Activated CD4-positive, alpha-beta T cell treated with anti-CD3 and anti-CD28 coated beads for 48 hours (primary cell): Measurements from ENCODE around the gene RYR3.

Experiments used
- DNase-seq: peaks from one replicate; pipeline ENCODE4 v3.0.0-alpha.2; 2020

Gene RYR3

DNA sequence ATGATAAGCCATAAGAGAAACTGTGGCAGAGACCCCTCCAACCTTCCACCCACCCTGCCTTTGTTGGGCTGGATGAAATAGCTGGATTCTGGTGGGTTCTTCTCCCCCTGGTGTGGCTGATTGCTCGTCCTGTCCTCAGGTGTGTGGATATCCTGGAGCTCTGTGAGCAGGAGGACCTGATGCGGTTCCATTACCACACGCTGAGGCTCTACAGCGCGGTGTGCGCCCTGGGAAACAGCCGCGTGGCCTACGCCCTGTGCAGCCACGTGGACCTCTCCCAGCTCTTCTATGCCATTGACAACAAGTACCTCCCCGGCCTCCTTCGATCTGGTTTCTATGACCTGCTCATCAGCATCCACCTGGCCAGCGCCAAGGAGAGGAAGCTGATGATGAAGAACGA is 351.2 kb downstream of the RYR3 start:
- DNase-seq = no peak

DNA sequence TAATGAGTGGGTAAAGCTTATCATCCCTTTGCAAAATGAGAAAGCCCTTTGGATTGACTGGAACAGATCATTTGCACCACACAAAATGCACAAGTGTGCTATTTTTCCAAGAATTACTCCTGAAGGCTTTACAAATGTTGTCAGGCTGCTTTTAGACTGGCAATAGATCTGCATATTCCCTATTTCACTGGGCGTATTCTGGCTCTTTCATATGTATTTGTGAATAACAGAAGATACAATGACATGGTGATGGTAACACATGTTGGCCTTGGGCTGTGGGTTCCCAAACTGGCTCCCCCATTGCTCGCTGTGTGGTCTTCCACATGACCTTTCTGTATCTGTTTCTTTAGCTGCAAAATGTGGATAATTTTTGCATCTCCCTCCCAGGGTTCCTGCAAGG is 354.2 kb downstream of the RYR3 start:
- DNase-seq = no peak

DNA sequence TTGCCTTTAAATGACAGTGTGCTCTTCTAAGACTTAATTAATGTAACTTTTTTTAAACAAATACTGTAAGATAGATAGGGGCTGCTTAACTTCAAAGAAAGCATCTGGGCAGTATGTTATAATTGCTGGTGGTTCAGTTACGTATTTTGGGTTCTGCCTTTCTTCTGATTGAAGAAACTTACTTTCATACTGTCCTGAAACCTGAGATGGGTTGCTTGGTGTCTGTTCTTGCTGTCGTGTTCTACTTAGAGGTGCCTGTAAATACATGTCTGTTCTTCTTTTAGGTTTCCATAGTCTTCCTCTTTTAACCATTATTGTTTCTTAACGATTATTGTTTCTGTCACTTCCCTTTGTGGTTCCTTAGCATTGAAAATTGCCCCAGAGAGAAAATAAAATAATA is 359.8 kb downstream of the RYR3 start:
- DNase-seq = no peak

DNA sequence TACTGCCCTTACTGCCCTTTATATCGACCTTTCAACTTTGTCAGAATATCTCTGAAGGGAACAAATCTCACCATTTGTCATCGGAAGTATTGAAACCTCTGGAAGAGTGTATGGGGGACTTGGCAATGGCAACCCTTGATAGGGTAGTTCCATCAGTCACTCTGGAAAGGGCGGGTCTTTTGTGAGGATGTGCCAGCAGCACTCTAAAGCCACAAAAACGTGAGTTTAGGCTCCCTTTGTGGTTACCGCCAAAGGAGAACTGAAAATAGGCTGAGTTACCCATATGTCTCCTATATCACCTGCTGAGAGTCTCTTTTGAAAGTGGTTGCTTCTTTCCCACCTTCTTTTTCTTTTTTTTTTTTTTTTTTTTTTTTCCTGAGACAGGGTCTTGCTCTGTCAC is 360.7 kb downstream of the RYR3 start:
- no peak for DNase-seq

DNA sequence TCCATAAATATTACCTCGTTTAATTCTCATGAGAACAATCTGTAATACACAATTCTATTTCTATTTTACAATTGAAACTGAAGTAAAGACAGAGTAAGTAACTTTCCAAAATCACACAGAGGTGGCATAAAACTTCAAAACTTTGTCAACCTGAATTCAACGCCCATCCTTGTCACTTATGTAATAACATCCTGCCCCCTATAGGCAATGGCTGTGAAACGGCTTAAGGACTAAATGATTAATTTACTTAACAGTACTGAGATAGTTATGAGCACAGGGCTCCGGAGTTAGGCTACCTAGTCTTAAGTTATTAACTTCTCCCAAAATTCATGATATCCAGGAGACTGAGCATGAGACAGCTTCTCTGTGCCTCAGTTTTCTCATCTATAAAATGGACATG is 364.5 kb downstream of the RYR3 start:
- DNase-seq = no peak

DNA sequence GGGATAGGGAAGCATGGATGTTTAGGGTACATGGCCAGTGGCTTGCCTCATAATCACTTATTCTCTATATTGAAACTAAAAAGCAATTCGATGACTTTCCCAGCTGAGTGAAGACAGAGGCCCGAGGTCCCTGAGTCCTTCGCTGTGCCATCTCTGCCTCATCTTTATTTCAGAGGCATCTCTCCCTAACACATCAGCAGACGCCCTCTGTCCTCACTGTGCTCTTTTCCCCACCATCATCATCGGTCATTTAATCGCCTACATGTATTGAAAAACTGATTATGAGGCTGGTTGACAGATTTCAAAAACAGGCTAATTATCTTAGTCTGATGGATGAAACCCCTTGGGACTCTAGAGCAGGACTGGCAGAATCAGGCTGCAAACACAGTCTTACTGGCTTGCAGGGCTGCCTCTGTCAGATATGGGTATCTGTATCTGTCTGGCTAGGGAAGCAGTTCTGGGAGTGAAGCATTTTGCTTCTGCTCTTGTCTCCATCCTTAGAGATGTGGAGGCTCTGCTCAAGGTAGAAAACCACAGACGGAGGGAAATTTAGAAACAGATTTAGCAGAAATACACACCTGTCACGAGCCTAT is 366.6 kb downstream of the RYR3 start:
- no peak for DNase-seq

DNA sequence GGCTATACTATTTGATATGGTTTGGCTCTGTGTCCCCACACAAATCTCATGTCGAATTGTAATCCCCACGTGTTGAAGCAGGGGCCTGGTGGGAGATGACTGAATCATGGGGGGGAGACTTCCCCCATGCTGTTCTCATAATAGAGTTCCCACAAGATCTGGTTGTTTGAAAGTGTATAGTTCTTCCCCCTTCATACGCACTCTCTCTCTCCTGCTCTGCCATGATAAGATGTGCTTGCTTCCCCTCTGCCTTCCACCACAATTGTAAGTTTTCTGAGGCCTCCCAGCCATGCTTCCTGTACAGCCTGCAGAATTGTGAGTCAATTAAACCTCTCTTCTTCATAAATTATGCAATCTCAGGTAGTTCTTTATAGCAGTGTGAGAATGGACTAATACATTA is 367.4 kb downstream of the RYR3 start:
- DNase-seq = no peak

DNA sequence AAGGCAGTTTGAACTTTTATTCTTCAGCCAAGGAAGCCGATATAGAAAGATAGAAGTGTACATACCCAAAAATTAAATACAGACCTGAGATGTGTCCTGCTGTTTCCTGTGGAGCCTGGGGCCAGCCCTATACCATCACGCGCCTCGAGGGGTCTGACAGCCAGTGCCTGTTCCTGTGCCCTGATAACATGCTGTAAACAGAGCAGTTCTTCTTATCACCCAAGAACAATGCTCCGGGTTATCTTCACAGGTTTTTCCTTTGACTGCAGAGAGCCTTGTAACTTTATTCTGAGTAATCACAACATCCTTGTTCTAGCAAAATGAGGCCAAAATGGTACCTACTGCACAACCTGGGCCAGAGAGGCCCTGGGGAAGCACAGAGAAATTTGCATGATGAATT is 367.8 kb downstream of the RYR3 start:
- no peak for DNase-seq

DNA sequence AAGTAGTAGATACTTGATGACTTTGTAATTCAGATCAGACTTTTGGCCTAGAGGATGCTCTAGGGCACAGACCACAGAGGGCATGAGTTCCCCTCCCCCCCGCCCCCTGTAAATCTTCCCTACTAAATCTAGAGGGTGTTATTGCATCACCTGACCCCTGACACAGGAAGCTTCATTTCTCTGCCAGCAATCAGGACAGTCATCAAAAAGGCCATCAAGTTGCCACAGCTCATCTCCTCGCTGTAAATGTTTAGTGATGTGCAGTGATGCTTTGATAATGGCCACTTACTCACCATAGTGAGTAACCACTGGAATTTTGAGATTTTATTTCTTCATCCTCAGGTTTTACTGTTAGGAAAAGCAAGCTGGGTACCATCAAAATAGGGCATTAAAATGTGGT is 368.3 kb downstream of the RYR3 start:
- no peak for DNase-seq

DNA sequence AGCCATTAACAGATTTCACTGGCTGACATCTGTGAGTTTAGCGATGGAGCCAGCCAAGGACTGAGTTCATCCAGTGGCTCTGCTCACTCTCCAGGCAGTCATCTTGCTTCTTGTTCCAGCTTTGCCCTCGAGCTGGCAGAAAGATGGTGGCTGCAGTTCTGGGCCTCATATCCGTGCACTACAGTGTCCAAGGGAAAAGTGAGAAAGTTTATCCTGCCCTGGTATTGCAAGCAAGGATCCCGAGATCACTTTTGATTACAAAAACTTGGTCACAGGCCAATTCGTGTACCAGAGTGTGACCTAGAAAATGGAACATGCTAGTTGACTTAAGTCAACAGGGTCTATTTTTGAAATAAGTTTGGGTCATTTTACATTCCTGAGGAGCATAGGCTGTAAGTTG is 369.6 kb downstream of the RYR3 start:
- no peak for DNase-seq

DNA sequence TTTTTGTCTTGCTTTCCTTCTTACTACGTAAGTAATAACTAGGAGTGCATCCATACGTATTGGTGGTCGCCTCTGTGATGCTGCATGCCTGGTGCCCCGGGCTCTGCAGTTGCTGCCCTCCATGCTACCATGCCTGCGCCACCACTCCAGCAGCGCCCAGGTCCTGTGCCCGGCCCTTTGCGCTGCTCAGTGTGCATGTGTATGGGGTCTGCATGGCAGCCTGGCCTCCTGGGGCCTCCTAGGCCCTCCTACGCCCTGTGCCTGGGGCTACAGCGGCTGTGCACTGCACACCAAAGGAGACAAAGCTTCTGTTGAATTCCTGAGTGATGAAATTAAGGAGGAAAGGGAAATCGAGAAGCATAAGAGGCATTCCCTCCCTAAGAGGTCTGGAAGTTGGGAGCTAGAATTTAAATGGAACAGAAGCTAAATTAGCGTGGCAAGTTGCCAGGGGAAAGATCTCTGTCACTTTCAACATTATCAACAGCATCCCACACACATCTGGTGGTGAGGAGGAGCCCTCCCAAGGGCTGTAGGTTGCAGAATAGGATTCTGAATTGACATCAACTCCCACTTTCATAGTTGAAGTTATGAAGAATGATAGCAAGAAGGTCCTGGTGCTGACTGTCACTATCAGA is 382.5 kb downstream of the RYR3 start:
- no peak for DNase-seq

DNA sequence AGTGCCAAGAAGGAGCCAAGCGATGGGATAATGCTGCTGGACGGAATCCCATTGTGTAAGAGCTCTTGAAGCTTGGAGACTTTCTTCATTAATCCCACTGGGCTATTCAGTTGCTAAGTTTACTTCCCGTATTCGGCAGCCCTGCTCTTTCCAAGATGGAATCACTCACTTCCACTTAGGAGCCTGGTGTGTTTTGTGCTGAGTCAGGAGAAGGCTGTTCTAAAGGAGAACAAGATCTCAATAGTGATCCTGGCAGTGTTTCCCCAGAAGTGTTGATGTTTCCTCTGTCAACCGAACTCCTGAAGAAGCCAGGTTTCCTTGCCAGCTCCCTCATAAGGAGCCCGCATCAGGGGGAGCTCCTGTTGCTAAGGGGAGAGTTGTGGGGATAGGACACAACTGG is 387.4 kb downstream of the RYR3 start:
- DNase-seq = no peak

DNA sequence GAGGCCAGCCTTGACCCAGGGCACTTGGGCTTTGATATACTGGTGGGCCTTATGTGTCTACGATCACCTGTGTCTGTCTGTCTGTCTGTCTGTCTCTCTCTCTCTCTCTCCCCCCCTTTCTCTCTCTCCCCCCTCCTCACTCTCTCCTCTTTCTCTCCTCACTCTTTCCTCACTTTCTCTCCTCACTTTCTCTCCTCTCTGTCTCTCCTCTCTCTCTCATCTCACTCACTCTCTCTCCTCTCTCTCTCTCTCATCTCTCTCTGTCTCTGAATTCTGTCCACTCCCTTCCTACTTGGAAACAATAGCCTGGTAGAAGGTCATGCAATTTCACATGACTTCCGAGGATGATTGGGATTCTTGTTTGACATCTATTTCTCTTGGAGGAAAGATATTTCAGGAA is 388.4 kb downstream of the RYR3 start:
- DNase-seq = no peak

DNA sequence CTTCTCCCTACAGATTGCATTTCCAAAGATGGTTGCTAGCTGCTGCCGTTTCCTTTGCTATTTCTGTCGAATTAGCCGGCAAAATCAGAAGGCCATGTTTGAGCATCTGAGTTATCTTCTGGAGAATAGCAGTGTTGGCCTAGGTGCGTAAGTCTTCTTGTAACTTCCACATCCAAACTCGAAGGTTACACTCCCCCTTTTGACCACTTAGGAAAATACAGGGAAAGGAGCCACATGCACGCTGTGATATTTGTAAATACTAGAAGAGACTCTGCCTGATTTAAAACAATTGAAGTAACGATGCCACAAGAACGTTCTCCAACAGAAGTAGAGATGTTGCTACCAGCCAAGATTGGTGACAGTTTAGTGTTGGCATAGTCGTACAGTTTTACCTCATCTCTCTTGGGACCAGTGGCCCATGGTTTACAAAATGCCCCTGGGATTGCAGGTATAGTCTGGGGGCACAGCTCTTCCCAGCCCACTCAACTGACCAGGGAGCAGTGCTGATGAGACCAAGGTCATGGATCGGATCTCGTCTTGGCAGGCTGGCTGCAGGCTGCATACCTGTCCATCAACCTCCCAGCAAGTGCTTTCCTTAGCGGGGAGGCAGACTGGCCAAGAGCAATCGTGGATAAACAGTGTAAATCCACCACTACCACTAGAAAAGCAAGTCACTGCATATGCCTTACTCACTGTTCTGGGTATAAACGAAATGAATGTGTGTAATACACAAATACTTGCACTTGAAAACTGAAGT is 389.1 kb downstream of the RYR3 start:
- DNase-seq = no peak

DNA sequence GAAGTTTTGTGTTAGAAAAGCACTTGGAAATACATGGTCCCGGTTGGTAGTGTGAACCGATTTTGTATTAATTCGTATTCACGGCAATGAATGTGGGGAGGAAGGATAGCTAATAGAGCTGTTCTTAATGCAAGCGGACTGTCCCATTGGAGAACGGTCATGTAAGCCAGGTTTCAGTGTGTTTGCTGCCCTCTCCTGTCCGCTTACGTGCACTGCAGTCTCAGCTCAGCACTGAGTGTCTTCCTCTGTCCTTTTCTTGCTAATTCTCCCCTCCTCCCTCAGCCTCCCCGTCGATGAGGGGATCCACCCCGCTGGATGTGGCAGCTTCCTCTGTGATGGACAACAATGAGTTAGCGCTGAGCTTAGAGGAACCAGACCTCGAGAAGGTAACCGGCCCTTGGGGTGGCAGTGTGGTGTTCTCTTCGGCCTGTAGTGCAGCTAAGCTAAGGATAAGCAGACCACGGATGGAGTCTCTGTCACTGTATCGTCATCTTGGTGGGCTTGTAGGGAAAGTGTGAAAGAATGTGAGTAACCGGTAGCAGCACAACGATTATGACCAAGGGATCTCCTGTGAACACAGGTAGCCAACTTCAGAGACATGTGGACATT is 390.0 kb downstream of the RYR3 start:
- DNase-seq = peak; percentile 77

DNA sequence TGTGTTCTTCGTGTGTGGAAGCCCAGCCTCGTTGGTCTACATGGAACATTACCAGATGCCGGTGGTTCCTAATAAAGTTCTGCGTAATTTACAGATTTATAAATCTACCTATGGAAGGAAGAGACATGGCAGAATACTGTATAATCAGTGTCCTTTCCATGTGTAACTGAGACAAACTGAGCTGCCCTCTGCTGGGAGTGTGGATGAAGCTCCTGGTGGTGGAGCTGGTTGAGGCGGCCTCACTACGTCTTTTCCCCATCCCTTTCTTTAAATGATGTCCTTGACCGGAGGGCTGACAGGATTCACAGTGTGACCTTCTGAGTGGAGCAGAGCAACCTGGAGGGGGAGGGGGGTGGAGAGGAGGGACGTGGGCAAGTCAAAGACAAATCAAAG is 390.5 kb downstream of the RYR3 start:
- DNase-seq = no peak

DNA sequence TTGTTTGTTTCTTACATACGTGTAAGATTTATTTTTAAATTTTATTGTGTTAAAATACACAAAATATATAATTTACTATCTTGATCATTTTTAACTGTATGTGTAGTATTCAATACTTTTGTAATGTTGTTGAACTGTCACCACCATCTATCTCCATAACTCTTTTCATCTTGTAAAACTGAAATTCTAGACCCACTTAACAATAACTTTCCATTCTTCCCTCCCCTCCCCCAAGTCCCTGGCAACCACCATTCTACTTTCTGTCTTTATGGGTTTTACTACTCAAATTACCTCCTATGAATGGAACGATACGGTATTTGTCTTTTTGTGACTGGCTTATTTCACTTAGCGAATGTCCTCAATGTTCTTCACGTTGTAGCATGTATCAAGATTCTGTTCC is 395.4 kb downstream of the RYR3 start:
- no peak for DNase-seq

DNA sequence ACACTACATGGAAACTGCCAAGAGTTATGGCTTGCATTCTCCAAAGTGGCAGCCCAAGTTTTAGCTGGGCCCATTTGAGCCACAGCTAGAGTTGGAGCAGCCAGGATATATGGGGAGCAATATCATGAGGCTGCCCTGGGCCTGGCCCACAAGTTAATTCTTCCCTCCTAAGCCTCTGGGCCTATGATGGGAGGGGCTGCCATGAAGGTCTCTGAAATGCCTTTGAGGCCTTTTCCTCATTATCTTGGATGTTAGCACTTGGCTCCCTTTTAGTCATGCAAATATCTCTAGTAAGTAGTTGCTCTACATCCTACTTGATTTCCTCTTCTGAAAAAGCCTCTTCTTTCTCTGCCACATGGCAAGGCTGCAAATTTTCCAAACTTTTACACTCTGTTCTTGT is 400.0 kb downstream of the RYR3 start:
- DNase-seq = no peak

DNA sequence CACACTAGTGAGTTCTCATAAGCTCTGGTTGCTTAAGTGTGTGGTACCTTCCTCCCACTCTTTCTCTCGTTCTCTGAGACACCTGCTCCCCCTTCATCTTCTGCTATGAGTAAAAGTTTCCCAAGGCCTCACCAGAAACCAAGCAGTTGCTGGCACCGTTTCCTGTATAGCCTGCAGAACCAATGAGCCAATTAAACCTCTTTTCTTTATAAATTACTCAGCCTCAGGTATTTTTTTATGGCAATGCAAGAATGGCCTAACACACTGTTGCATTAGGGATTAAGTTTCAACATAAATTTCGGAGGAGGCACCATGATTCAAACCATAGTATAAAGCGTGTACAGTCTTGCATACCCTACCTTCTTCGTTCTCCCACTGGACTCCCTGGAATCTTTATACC is 405.3 kb downstream of the RYR3 start:
- peak; percentile 48 for DNase-seq

DNA sequence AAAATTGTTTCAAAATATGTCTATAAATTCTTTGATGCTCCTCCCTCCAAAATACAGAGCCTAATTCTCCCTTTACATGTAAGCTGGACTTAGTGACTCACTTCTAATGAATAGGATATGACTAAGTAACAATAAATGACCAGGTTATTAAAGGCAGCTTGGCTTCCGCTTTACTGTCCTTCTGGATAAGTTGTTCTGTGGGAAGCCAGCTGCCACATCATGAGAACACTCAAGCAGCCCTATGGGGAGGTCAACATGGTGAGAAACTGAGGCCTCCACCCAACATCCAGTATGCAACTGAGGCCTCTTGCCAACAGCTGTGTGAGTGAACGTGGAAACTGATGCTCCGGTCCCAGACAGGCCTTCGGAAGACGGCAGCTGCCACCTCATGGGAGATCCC is 410.2 kb downstream of the RYR3 start:
- no peak for DNase-seq

DNA sequence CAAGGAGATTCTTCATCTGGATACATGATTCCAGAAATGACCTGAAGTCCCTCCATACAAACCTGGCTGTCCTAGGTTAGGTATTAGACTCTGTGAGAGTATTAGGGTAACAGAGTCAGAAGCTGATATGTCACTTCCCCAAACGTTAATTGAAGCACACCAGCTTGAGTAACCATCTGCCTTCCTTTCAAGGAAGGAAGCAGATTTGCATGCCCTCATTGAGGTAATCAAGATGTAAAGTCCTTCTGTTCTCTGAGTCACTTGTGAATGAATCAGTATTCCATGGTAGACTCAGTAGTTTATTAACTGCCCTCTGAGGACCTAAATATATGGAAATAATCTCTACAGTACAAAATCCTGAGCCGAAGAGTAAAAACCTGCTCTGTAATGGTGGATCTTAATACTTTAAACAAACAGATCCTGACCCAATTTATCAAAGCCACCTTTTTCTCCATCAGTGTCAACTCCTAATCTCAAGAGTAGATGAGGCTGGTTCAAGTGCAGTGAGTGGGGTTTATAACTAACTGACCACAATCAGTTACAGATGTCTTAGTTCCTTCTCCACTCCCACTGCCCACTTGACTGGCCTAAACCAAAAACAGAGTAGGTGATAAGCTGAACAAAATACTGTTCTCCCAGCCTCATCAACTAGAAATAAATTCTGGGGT is 411.4 kb downstream of the RYR3 start:
- DNase-seq = no peak

DNA sequence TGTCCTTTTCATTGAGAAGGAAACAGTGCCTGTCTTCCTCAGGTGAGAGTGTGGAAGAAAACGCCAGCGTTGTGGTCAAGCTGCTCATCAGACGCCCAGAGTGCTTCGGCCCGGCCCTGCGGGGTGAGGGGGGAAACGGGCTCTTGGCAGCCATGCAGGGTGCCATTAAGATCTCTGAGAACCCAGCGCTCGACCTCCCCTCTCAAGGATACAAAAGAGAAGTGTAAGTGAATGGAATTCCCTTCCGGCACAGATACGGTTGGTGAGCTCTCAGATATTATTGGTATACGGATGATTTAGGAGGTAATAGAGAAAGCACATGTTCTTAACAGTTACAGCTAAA is 411.9 kb downstream of the RYR3 start:
- no peak for DNase-seq

DNA sequence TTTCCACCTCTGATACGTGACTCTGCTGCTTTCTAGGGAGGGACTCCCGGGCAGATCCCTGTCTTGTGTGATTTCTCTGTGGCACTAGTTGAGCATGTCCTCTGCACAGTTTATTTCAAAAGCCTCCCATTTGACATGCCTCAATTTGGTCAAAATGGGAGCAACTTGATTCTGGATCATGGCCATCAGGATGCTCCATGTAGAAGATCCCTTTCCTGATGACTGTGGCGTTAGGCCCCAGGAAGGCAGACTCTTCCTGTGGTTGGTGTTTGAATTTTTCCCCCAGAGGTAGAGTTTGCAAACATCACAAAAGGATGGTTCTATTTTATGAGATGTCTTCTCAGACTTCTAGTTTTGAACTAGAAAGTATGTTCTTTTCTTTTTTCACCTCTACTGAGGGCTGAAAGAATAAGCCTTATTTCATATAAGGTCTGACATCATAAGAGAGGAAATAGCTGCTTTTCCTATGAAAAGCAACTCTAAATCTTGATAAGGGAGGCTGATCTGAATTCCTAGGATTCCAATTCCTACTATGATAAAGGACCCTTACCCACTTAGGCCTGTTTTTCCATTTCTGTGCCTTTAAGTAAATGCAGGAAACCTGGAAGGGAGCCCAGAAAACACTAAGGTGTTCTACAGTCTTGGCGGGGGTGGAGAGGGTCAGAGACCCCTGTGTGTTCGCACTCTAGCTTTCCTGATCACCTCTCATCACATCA is 413.7 kb downstream of the RYR3 start:
- DNase-seq = no peak
